Aortic smooth muscle cell (primary cell): Measurements from ENCODE around the gene CERT1. TPM values are rescaled to one million over a fixed set of nuclear protein-coding genes. Genes with fewer than 3 reads are reported as not detected.

Source experiments
- total RNA-seq: library from RNA; depleted of rRNA; stranded (reverse); fragments of >200 nt; gene quantifications from 2 replicates; pipeline ENCODE4 v1.2.3, GENCODE V29; 2014

The CERT1 gene
- 19.4 and 32.1 TPM in 2 replicates for total RNA-seq

GRCh38 chr5:75511435-75512382 lies at the start of gene CERT1, which contains the start of gene POLK:
TSS of gene CERT1 (minus strand) at chr5:75511629. CDS start at chr5:75511207, 422 bp downstream.
TSS of gene POLK (plus strand) at chr5:75511891.

GRCh38 chr5:75336615-75337336 lies 174.7 kb downstream of the CERT1 start, which contains the start of gene HMGCR:
TSS of gene HMGCR (plus strand) at chr5:75337220. CDS start at chr5:75342606, 5,386 bp downstream.

Other genes starting within 250 kb of the CERT1 start
- gene HMGCR, start 174.4 kb downstream of the CERT1 start, total RNA-seq, result 86.5 and 92.3 TPM in 2 replicates
- 34.0 and 41.7 TPM in 2 replicates for gene POLK, start 262 bp upstream of the CERT1 start, total RNA-seq
- 0.40 and 1.3 TPM in 2 replicates for gene ANKDD1B, start 99.8 kb upstream of the CERT1 start, total RNA-seq
- gene POC5, start 205.8 kb upstream of the CERT1 start, total RNA-seq, result 5.8 and 8.3 TPM in 2 replicates